Fibroblast of gingiva (primary cell): Measurements from ENCODE around the gene SIAH2.

Experiments
- DNase-seq: peaks from one replicate; pipeline ENCODE4 v3.0.0-alpha.2; 2011; ENCODE audit warnings: low read depth

The SIAH2 gene

GRCh38 chr3:150773616-150774192 is 10.7 kb upstream of the SIAH2 start:
- no peak for DNase-seq

- DNase-seq: no peak
Measured at GRCh38 chr3:150771600-150771999, 8.6 kb upstream of the SIAH2 start.

GRCh38 chr3:150770681-150771080 is 7.7 kb upstream of the SIAH2 start:
- no peak for DNase-seq

GRCh38 chr3:150766742-150767141 is 3.8 kb upstream of the SIAH2 start:
- no peak for DNase-seq

GRCh38 chr3:150765949-150766720 is 3.2 kb upstream of the SIAH2 start:
- DNase-seq: no peak

GRCh38 chr3:150764967-150765366 is 2.0 kb upstream of the SIAH2 start:
- no peak for DNase-seq

GRCh38 chr3:150764566-150764965 is 1.6 kb upstream of the SIAH2 start:
- DNase-seq: no peak

- peak; percentile 73 for DNase-seq
Measured at GRCh38 chr3:150763841-150764483, 993 bp upstream of the SIAH2 start.

GRCh38 chr3:150762662-150763121 is 277 bp downstream of the SIAH2 start:
- DNase-seq: no peak

- DNase-seq: peak; percentile 51
Measured at GRCh38 chr3:150761831-150762661, 923 bp downstream of the SIAH2 start.

GRCh38 chr3:150760431-150761200 is 2.4 kb downstream of the SIAH2 start:
- no peak for DNase-seq

GRCh38 chr3:150759947-150760346 is 3.0 kb downstream of the SIAH2 start:
- no peak for DNase-seq

- DNase-seq: no peak
Measured at GRCh38 chr3:150759319-150759718, 3.6 kb downstream of the SIAH2 start.

GRCh38 chr3:150757768-150758167 is 5.2 kb downstream of the SIAH2 start:
- DNase-seq: no peak

- DNase-seq: no peak
Measured at GRCh38 chr3:150757364-150757763, 5.6 kb downstream of the SIAH2 start.

- no peak for DNase-seq
Measured at GRCh38 chr3:150756491-150757059, 6.4 kb downstream of the SIAH2 start.

- peak; percentile 34 for DNase-seq
Measured at GRCh38 chr3:150755902-150756301, 7.1 kb downstream of the SIAH2 start.

GRCh38 chr3:150754896-150755295 is 8.1 kb downstream of the SIAH2 start:
- no peak for DNase-seq

- DNase-seq: no peak
Measured at GRCh38 chr3:150751781-150752263, 11.1 kb downstream of the SIAH2 start.

GRCh38 chr3:150749255-150749654 is 13.7 kb downstream of the SIAH2 start:
- no peak for DNase-seq

- DNase-seq: no peak
Measured at GRCh38 chr3:150748684-150749047, 14.3 kb downstream of the SIAH2 start.
